B cell (primary cell): ENCODE measurements around the gene PET100.

ENCODE experiments used
- CTCF ChIP-seq: fragments of 200-600 bp; IDR thresholded peaks from one replicate; pipeline ENCODE4 v1.8.0; 2022; ENCODE audit warnings: antibody characterized with exemption, mild to moderate bottlenecking
- EZH2 ChIP-seq: IDR thresholded peaks from 2 replicates; pipeline ENCODE4 v1.6.1; 2012; ENCODE audit warnings: borderline replicate concordance, low read depth, mild to moderate bottlenecking, moderate library complexity, low read length; ENCODE audit not compliant: insufficient read depth, poor library complexity, severe bottlenecking

- TF ChIP-seq CTCF = no peak
- no peak for TF ChIP-seq EZH2
Observed at GRCh38 chr19:7644550-7644877, 14.9 kb downstream of the PET100 start.
